WTC11 (cell line): Measurements from ENCODE around the gene LYAR. TPM values are rescaled to one million over a fixed set of nuclear protein-coding genes. Genes with fewer than 3 reads are reported as not detected.

Experiments used
- ATAC-seq: fragments of 200-7000 bp; cut with Tn5 transposase; 2 replicates; pipeline ENCODE4 v1.10.0; 2021; ENCODE audit warnings: mild to moderate bottlenecking, moderate library complexity
- CTCF ChIA-PET: fragments of 300-600 bp; sonication (Branson Sonifier 250); formaldehyde crosslinking; loops from one replicate; lab custom pipeline; 2021; ENCODE audit warnings: antibody characterized with exemption; lab: Charles Lee
- POLR2A ChIA-PET: fragments of 350-600 bp; sonication (Branson Sonifier 250); formaldehyde crosslinking; loops from one replicate; lab custom pipeline; 2021; ENCODE audit warnings: antibody characterized with exemption; lab: Charles Lee
- DNase-seq: peaks from one replicate; pipeline ENCODE4 v3.0.0; 2021; ENCODE audit warnings: low spot score
- H3K27ac Mint-ChIP-seq: 2 replicates; pipeline ENCODE4 v1.8.0; 2021; ENCODE audit warnings: mixed read lengths
- H3K27me3 Mint-ChIP-seq: 2 replicates; pipeline ENCODE4 v1.8.0; 2021; ENCODE audit warnings: low read depth, mild to moderate bottlenecking, moderate library complexity, mixed read lengths
- H3K36me3 Mint-ChIP-seq: 2 replicates; pipeline ENCODE4 v1.8.0; 2021; ENCODE audit warnings: mixed read lengths
- H3K4me1 Mint-ChIP-seq: 2 replicates; pipeline ENCODE4 v1.8.0; 2022; ENCODE audit warnings: mixed read lengths
- H3K4me3 Mint-ChIP-seq: 2 replicates; pipeline ENCODE4 v1.8.0; 2021; ENCODE audit warnings: mild to moderate bottlenecking, moderate library complexity, mixed read lengths
- H3K9me3 Mint-ChIP-seq: 2 replicates; pipeline ENCODE4 v1.8.0; 2021; ENCODE audit warnings: mixed read lengths
- ESRRA ChIP-seq: sonication (generic); formaldehyde crosslinking; IDR thresholded peaks from 2 replicates; pipeline ENCODE4 v1.8.1; 2022; ENCODE audit warnings: mild to moderate bottlenecking, missing genetic modification reagents, borderline replicate concordance
- FOXP1 ChIP-seq: sonication (generic); formaldehyde crosslinking; IDR thresholded peaks from 2 replicates; pipeline ENCODE4 v1.8.0; 2022; ENCODE audit warnings: missing genetic modification reagents, mild to moderate bottlenecking, moderate library complexity, borderline replicate concordance
- KAT7 ChIP-seq: sonication (generic); formaldehyde crosslinking; IDR thresholded peaks from 2 replicates; pipeline ENCODE4 v1.8.1; 2023; ENCODE audit warnings: missing genetic modification reagents, mild to moderate bottlenecking, borderline replicate concordance
- RORB ChIP-seq: fragments of 250-450 bp; sonication (Bioruptor Pico); IDR thresholded peaks from 2 replicates; pipeline ENCODE4 v1.9.0; 2021; ENCODE audit warnings: mild to moderate bottlenecking
- total RNA-seq: library from RNA; stranded (reverse); gene quantifications from 3 replicates; pipeline ENCODE4 v1.2.3, GENCODE V29; 2021

Gene LYAR
- total RNA-seq, 1 experiment from 2014 or later: 36.8 TPM

DNA sequence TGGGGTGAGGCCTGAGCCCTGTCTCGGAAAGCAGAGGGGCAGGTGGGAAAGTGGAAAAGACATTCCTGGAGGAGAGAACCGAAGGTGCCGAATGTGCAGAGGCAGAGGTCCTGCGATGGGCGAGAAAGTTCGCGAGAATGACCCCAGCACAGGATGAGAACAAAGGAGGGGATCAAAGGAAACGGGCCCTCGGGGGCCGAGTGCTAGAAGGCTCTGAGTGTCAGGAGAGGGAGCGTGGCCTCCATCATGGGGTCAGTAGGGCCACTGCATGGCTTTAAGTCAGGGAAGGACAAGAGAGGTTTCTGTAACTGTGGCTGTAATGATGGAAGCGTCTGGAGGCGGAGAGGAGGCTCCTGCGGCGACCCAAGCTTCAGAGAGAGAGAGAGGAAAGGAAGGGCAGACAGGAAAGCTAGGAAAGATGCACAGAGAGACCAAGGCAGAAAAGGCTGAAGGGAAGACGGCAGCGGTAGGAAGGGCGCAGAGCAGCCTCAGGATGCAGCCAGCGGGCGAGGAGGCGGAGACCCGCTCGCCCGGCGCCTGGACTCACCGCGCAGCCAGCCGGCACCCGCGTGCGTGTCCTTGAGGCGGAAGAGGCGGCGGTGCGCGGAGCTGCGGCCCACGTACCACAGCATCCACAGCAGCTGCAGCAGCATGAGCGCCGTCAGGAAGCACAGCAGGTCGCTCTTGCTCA, 63.9 kb downstream of the LYAR start:
- no peaks in the 10 kb centered on the region for H3K9me3 Mint-ChIP-seq
- TF ChIP-seq ESRRA (CRISPR knock-in tag) (0 out of 2 replicates have a peak, but pooled peaks have one; percentile 56), RORB (CRISPR knock-in tag) (no peak), FOXP1 (CRISPR knock-in tag) (0 out of 2 replicates have a peak, but pooled peaks have one; percentile 62), KAT7 (CRISPR knock-in tag) (0 out of 2 replicates have a peak, but pooled peaks have one; percentile 50)
- ATAC-seq (peak; percentile 39; the same call in 1 of the 2 replicates), DNase-seq (peak; percentile 36)
- H3K27ac Mint-ChIP-seq: no peak overlapping the region
- peaks cover 13% of the 10 kb centered on the region for H3K4me1 Mint-ChIP-seq
- ChIA-PET CTCF (interaction anchor here (1.7 kb wide), 1 partner anchor 43 kb away, joined by 6 read pairs; no protein-coding TSS in a partner anchor), POLR2A (no interaction called here)
- H3K36me3 Mint-ChIP-seq: no peaks in the 10 kb centered on the region
- H3K27me3 Mint-ChIP-seq: peaks cover 96% of the 10 kb centered on the region
- peak overlapping the region; percentile 63 for H3K4me3 Mint-ChIP-seq

Other genes starting within 250 kb of the LYAR start
- not detected in 3 replicates for gene OTOP1, start 63.2 kb downstream of the LYAR start, total RNA-seq
- gene TMEM128, start 41.9 kb downstream of the LYAR start, total RNA-seq: 21.1 to 26.5 TPM (median 25.4 TPM) in 3 replicates
- gene ZBTB49, start 97 bp upstream of the LYAR start, total RNA-seq: 4.4 to 7.4 TPM (median 5.6 TPM) in 3 replicates
- gene NSG1, start 96.9 kb upstream of the LYAR start, total RNA-seq: 20.3 to 24.2 TPM (median 22.3 TPM) in 3 replicates